ENCODE results near the gene ADCK1. TPM values are rescaled to one million over a fixed set of nuclear protein-coding genes. Genes with fewer than 3 reads are reported as not detected.

Gene ADCK1
- total RNA-seq, 1 experiment from 2014 or later, result 12.2 TPM

DNA sequence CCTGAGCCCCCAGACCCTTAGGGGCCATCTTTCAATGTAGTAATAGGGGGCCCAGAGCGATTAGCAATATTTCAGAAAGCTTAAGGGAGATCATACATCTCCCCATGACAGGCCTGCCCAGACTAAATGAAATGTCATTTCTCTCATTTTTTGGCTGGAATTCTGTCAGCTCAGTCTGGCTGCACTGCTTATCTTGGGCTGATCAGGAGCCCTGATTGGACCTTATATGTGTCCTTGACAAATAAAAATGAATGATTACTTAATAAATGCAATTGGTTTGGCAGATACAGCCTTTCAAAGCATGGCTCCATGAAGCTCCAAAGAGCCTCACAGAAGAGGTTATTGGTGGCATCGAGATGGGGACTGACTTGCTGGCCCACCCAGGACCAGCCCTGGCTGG lies 121.9 kb downstream of the ADCK1 start:
- Histone ChIP-seq H2BK120ac (ENCODE audit: low read depth, low read length, poor library complexity, severe bottlenecking) (no peak overlapping the region), H3K56ac (ENCODE audit: insufficient read length, low read depth, low read length) (no peak overlapping the region), H4K20me1 (ENCODE audit: control insufficient read depth, insufficient read depth, insufficient read length) (no peaks in the 10 kb centered on the region), H3T11ph (ENCODE audit: low read length) (no peak overlapping the region), H3K27me3 (ENCODE audit: insufficient read depth, low read length) (no peaks in the 10 kb centered on the region), H3K18ac (ENCODE audit: insufficient read length, low read depth, low read length) (no peak overlapping the region), H4K8ac (replicated peaks; ENCODE audit: insufficient read length, low read depth, low read length) (no peak overlapping the region), H2BK12ac (ENCODE audit: insufficient read length, low read depth, low read length) (no peak overlapping the region), H2BK15ac (ENCODE audit: low read depth, low read length) (no peak overlapping the region), H2BK5ac (ENCODE audit: insufficient read length, low read length) (no peak overlapping the region), H3K4ac (ENCODE audit: low read depth, low read length) (no peak overlapping the region), H3K9me3 (ENCODE audit: control insufficient read depth, low read depth, low read length) (no peaks in the 10 kb centered on the region), H3K4me2 (ENCODE audit: insufficient read depth, insufficient read length, low read length) (no peak overlapping the region), H3K79me1 (ENCODE audit: insufficient read depth, low read depth, low read length, poor library complexity, severe bottlenecking) (no peaks in the 10 kb centered on the region), H3K14ac (ENCODE audit: insufficient read depth, low read length) (no peak overlapping the region), H2AFZ (ENCODE audit: low read length) (no peak overlapping the region), H4K5ac (ENCODE audit: insufficient read length, low read depth, low read length) (no peak overlapping the region), H4K91ac (ENCODE audit: insufficient read length, low read depth, low read length) (no peak overlapping the region), H2BK20ac (ENCODE audit: low read depth, low read length, poor library complexity, severe bottlenecking) (no peak overlapping the region), H3K27ac (ENCODE audit: insufficient read length, low read depth, low read length) (no peak overlapping the region), H3K23ac (ENCODE audit: insufficient read length, low read depth, low read length) (no peak overlapping the region), H3K79me2 (ENCODE audit: insufficient read depth, low read length) (no peaks in the 10 kb centered on the region), H2AK5ac (ENCODE audit: insufficient read length, low read length) (no peak overlapping the region), H3K4me1 (ENCODE audit: insufficient read depth, low read length) (no peaks in the 10 kb centered on the region), H3K9ac (ENCODE audit: extremely low read depth, insufficient read length, low read length) (no peak overlapping the region), H3K23me2 (ENCODE audit: insufficient read length, low read depth, low read length, poor library complexity, severe bottlenecking) (no peaks in the 10 kb centered on the region)
- no CpG with 5 or more reads among the region's 2 CpGs for WGBS (ENCODE audit: extremely low coverage, insufficient read length, low lambda C conversion rate)
- no peak overlapping the region; a peak in 1 of 7 replicates for H3K27ac Mint-ChIP-seq
- H3K27me3 Mint-ChIP-seq (ENCODE audit: low read depth), result no peaks in the 10 kb centered on the region
- DNase-seq, result no peak
- H3K4me3 Mint-ChIP-seq, result no peak overlapping the region
- no peaks in the 10 kb centered on the region for H3K4me1 Mint-ChIP-seq
- peaks cover 6 to 8% of the 10 kb centered on the region in 2 experiments; a peak in 4 of 5 replicates for H3K9me3 Mint-ChIP-seq
- TF ChIP-seq, protein P1, sequence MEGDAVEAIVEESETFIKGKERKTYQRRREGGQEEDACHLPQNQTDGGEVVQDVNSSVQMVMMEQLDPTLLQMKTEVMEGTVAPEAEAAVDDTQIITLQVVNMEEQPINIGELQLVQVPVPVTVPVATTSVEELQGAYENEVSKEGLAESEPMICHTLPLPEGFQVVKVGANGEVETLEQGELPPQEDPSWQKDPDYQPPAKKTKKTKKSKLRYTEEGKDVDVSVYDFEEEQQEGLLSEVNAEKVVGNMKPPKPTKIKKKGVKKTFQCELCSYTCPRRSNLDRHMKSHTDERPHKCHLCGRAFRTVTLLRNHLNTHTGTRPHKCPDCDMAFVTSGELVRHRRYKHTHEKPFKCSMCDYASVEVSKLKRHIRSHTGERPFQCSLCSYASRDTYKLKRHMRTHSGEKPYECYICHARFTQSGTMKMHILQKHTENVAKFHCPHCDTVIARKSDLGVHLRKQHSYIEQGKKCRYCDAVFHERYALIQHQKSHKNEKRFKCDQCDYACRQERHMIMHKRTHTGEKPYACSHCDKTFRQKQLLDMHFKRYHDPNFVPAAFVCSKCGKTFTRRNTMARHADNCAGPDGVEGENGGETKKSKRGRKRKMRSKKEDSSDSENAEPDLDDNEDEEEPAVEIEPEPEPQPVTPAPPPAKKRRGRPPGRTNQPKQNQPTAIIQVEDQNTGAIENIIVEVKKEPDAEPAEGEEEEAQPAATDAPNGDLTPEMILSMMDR (conservative IDR thresholded peaks at IDR 0.05), result no peak
- H3K36me3 Mint-ChIP-seq (ENCODE audit: insufficient read depth in 1 of 3, low read depth in 3 of 3), result peaks cover 0 to 7% (median 6%) of the 10 kb centered on the region in 3 experiments; a peak in 3 of 7 replicates
